Keratinocyte (primary cell): ENCODE measurements around the gene C14orf119. TPM values are rescaled to one million over a fixed set of nuclear protein-coding genes. Genes with fewer than 3 reads are reported as not detected.
"Not testable (repeated sequence)": the region's sequence is repeated elsewhere in the genome, so short reads cannot be mapped to it uniquely, and the experiment has no call there.

Experiments
- DNase-seq: peaks from one replicate; pipeline ENCODE4 v3.0.0-alpha.2; 2011; ENCODE audit warnings: low read depth, missing footprints, low spot score
- FAIRE-seq: peaks from 2 replicates; lab custom pipeline; 2011; peaks lifted over from hg19 to GRCh38; lab: Jason Lieb, UNC
- H2AFZ ChIP-seq: 2 replicates; pipeline ENCODE4 v1.6.0; 2012; ENCODE audit warnings: low read length, control low read depth, inconsistent platforms; ENCODE audit not compliant: control insufficient read depth
- H3K27ac ChIP-seq: 2 replicates; pipeline ENCODE4 v1.5.1; 2011; ENCODE audit warnings: low read length; ENCODE audit not compliant: control insufficient read depth, insufficient read depth
- H3K27me3 ChIP-seq: 3 replicates; pipeline ENCODE4 v1.6.0; 2011; ENCODE audit warnings: low read length; ENCODE audit not compliant: control insufficient read depth, insufficient read depth; ENCODE audit errors: extremely low read depth
- H3K36me3 ChIP-seq, 2 experiments: 2 replicates in 1 of 2; 3 replicates in 1 of 2; pipeline ENCODE4 v1.5.1; 2011; ENCODE audit warnings: low read length in 2 of 2, mild to moderate bottlenecking in 1 of 2; ENCODE audit not compliant: control insufficient read depth in 2 of 2, insufficient read depth in 2 of 2; ENCODE audit errors: extremely low read depth in 1 of 2
- H3K4me1 ChIP-seq: 3 replicates; pipeline ENCODE4 v1.5.1; 2011; ENCODE audit warnings: low read length; ENCODE audit not compliant: control insufficient read depth, insufficient read depth; ENCODE audit errors: extremely low read depth
- H3K4me2 ChIP-seq: 3 replicates; pipeline ENCODE4 v1.6.0; 2011; ENCODE audit warnings: low read depth, low read length; ENCODE audit not compliant: control insufficient read depth, insufficient read depth; ENCODE audit errors: extremely low read depth
- H3K4me3 ChIP-seq, 3 experiments: fragments of 200-600 bp in 1 of 3; sonication (generic) in 1 of 3; 2 replicates in 2 of 3; 3 replicates in 1 of 3; pipeline ENCODE4 v1.5.1; 2011 to 2016; ENCODE audit warnings: low read length in 3 of 3, mild to moderate bottlenecking in 3 of 3, control low read depth in 2 of 3, inconsistent platforms in 1 of 3, low read depth in 1 of 3, mixed read lengths in 1 of 3, mixed run types in 1 of 3, moderate library complexity in 1 of 3; ENCODE audit not compliant: control insufficient read depth in 2 of 3, insufficient read depth in 2 of 3; ENCODE audit errors: extremely low read depth in 1 of 3
- H3K79me2 ChIP-seq: 2 replicates; pipeline ENCODE4 v1.6.0; 2012; ENCODE audit warnings: low read length; ENCODE audit not compliant: control insufficient read depth, insufficient read depth
- H3K9ac ChIP-seq: 3 replicates; pipeline ENCODE4 v1.6.0; 2011; ENCODE audit warnings: low read length; ENCODE audit not compliant: control insufficient read depth, insufficient read depth; ENCODE audit errors: extremely low read depth
- H3K9me1 ChIP-seq: 3 replicates; pipeline ENCODE4 v1.6.0; 2011; ENCODE audit warnings: low read length; ENCODE audit not compliant: control insufficient read depth, insufficient read depth; ENCODE audit errors: extremely low read depth
- H3K9me3 ChIP-seq: 2 replicates; pipeline ENCODE4 v1.5.1; 2012; ENCODE audit warnings: low read depth, low read length; ENCODE audit not compliant: control insufficient read depth
- H4K20me1 ChIP-seq: 3 replicates; pipeline ENCODE4 v1.6.0; 2011; ENCODE audit warnings: low read length; ENCODE audit not compliant: control insufficient read depth, insufficient read depth; ENCODE audit errors: extremely low read depth
- CTCF ChIP-seq, 3 experiments: IDR thresholded peaks in 1 of 3; conservative IDR thresholded peaks in 1 of 3; optimal IDR thresholded peaks in 1 of 3; 2 replicates in 2 of 3; 3 replicates in 1 of 3; pipeline versions ENCODE3 to v1.5.1; 2011; ENCODE audit warnings: low read length in 3 of 3, mild to moderate bottlenecking in 3 of 3, moderate library complexity in 2 of 3, control low read depth in 1 of 3, inconsistent platforms in 1 of 3; ENCODE audit not compliant: insufficient read depth in 2 of 3; ENCODE audit errors: extremely low read depth in 1 of 3
- EZH2 ChIP-seq: IDR thresholded peaks from one replicate; pipeline ENCODE4 v1.6.1; 2012; ENCODE audit warnings: inconsistent platforms, mild to moderate bottlenecking, low read length, moderate library complexity
- dilution Hi-C: fragments of 300-500 bp; cut with MboI; formaldehyde crosslinking; loops from one replicate; pipeline ENCODE4 v1.7.0; 2020; ENCODE audit warnings: low sequenced_read_pairs; ENCODE audit not compliant: extremely low pct_ligation_motif_present
- polyA plus RNA-seq, 5 experiments: library from polyadenylated mRNA; depleted of rRNA in 3 of 5; stranded (reverse) in 3 of 5; stranded (forward) in 1 of 5; unstranded in 1 of 5; fragments of >200 nt; gene quantifications; 1 replicate in 1 of 5; 2 replicates in 3 of 5; 3 replicates in 1 of 5; pipeline versions ENCODE4 v1.2.1 to v1.2.3, GENCODE V29; 2011 to 2012; ENCODE audit warnings: missing spikeins in 2 of 5, low read depth in 1 of 5, low replicate concordance in 1 of 5

Gene C14orf119
- polyA plus RNA-seq, 1 donor (not counting 4 experiments of a cell fraction or from before 2014, with no cell fraction given) = 73.7 TPM

- Histone ChIP-seq H3K4me1 (no peaks in the 10 kb centered on the region), H3K4me3 (no peak overlapping the region), H3K9me1 (no peaks in the 10 kb centered on the region), H3K27ac (no peak overlapping the region), H3K79me2 (no peaks in the 10 kb centered on the region), H3K36me3 (no peaks in the 10 kb centered on the region), H2AFZ (no peak overlapping the region), H4K20me1 (no peaks in the 10 kb centered on the region), H3K9me3 (no peaks in the 10 kb centered on the region), H3K9ac (no peak overlapping the region), H3K27me3 (no peaks in the 10 kb centered on the region), H3K4me2 (no peak overlapping the region)
- FAIRE-seq = no peak
- no peak for DNase-seq
- dilution Hi-C loops = no loop called here
- no peak for TF ChIP-seq EZH2
- TF ChIP-seq CTCF (optimal IDR thresholded peaks at IDR 0.05 in 1 of 3, IDR thresholded peaks at IDR 0.05 in 1 of 3, conservative IDR thresholded peaks at IDR 0.05 in 1 of 3; ENCODE audit: extremely low read depth in 1 of 3, insufficient read depth in 2 of 3, low read length in 3 of 3) = no peak
Observed at GRCh38 chr14:23106747-23107045, 11.4 kb downstream of the C14orf119 start.

GRCh38 chr14:23107620-23108019 is 12.3 kb downstream of the C14orf119 start:
- H4K20me1 ChIP-seq, H3K4me3 ChIP-seq, H3K4me1 ChIP-seq, DNase-seq, dilution Hi-C loops, H3K4me2 ChIP-seq, H3K9ac ChIP-seq, H3K79me2 ChIP-seq, H3K27ac ChIP-seq, H2AFZ ChIP-seq, H3K36me3 ChIP-seq, H3K9me3 ChIP-seq, FAIRE-seq, H3K27me3 ChIP-seq, H3K9me1 ChIP-seq: not testable (repeated sequence)

GRCh38 chr14:23108169-23108568 is 12.9 kb downstream of the C14orf119 start:
- H3K79me2 ChIP-seq, H3K36me3 ChIP-seq, FAIRE-seq, H3K9me1 ChIP-seq, H4K20me1 ChIP-seq, H3K9me3 ChIP-seq, DNase-seq, H3K27ac ChIP-seq, H3K4me1 ChIP-seq, H3K4me3 ChIP-seq, H3K27me3 ChIP-seq, dilution Hi-C loops, H3K4me2 ChIP-seq, H2AFZ ChIP-seq, H3K9ac ChIP-seq: not testable (repeated sequence)
